Activated B cell treated with CpG ODN at 0.5 μM for 24 hours (primary cell): Measurements from ENCODE around the gene C17orf67. TPM values are rescaled to one million over a fixed set of nuclear protein-coding genes. Genes with fewer than 3 reads are reported as not detected.

Experiments used
- ATAC-seq: fragments of 200-7000 bp; cut with Tn5 transposase; one replicate; pipeline ENCODE4 v1.10.0; 2021; ENCODE audit warnings: low read depth, mild to moderate bottlenecking, moderate library complexity
- CTCF ChIA-PET: fragments of 350-600 bp; sonication (Branson Sonifier 250); formaldehyde crosslinking; loops from one replicate; lab custom pipeline; 2021; ENCODE audit warnings: antibody characterized with exemption; lab: Charles Lee
- POLR2A ChIA-PET: fragments of 350-600 bp; sonication (Branson Sonifier 250); formaldehyde crosslinking; loops from one replicate; lab custom pipeline; 2021; ENCODE audit warnings: antibody characterized with exemption; lab: Charles Lee
- DNase-seq: peaks from one replicate; pipeline ENCODE4 v3.0.0; 2022
- H3K27ac Mint-ChIP-seq: one replicate; pipeline ENCODE4 v1.8.0; 2020; ENCODE audit warnings: mixed read lengths
- H3K27me3 Mint-ChIP-seq: one replicate; pipeline ENCODE4 v1.8.0; 2021; ENCODE audit warnings: mixed read lengths
- H3K36me3 Mint-ChIP-seq: one replicate; pipeline ENCODE4 v1.8.0; 2021; ENCODE audit warnings: low read depth, mixed read lengths
- H3K4me1 Mint-ChIP-seq: one replicate; pipeline ENCODE4 v1.8.0; 2021; ENCODE audit warnings: mixed read lengths
- H3K4me3 Mint-ChIP-seq: one replicate; pipeline ENCODE4 v1.8.0; 2020; ENCODE audit warnings: mild to moderate bottlenecking, mixed read lengths
- H3K9me3 Mint-ChIP-seq: one replicate; pipeline ENCODE4 v1.8.0; 2020; ENCODE audit warnings: mixed read lengths
- CTCF ChIP-seq: fragments of 200-600 bp; IDR thresholded peaks from one replicate; pipeline ENCODE4 v1.8.0; 2022; ENCODE audit warnings: antibody characterized with exemption, mild to moderate bottlenecking
- intact Hi-C: fragments of 100-400 bp; cut with micrococcal nuclease; formaldehyde crosslinking; loops from one replicate; pipeline ENCODE4 v1.15.1; 2024
- total RNA-seq: library from RNA; stranded (reverse); gene quantifications from 2 replicates; pipeline ENCODE4 v1.2.3, GENCODE V29; 2022

The C17orf67 gene
- total RNA-seq, 1 donor from 2014 or later, result 4.0 TPM

- no peak for TF ChIP-seq CTCF
- intact Hi-C loops, result no loop called here
- Mint-ChIP-seq H3K4me1 (no peaks in the 10 kb centered on the region), H3K4me3 (no peak overlapping the region), H3K9me3 (no peaks in the 10 kb centered on the region), H3K27ac (no peak overlapping the region), H3K27me3 (no peaks in the 10 kb centered on the region), H3K36me3 (peaks cover 2% of the 10 kb centered on the region)
- no peak for DNase-seq
- CTCF ChIA-PET, result no interaction called here
- no peak for ATAC-seq
- POLR2A ChIA-PET, result no interaction called here
These were observed 34.8 kb downstream of the C17orf67 start for GRCh38 chr17:56798916-56799315.

- TF ChIP-seq CTCF, result no peak
- Mint-ChIP-seq H3K27me3 (no peaks in the 10 kb centered on the region), H3K4me3 (no peak overlapping the region), H3K4me1 (no peaks in the 10 kb centered on the region), H3K36me3 (peaks cover 2% of the 10 kb centered on the region), H3K9me3 (no peaks in the 10 kb centered on the region), H3K27ac (no peak overlapping the region)
- ChIA-PET POLR2A (no interaction called here), CTCF (no interaction called here)
- ATAC-seq (no peak), DNase-seq (no peak)
- intact Hi-C loops, result no loop called here
These were observed 37.2 kb downstream of the C17orf67 start for GRCh38 chr17:56796536-56796935.

GRCh38 chr17:56795221-56795865 is 38.4 kb downstream of the C17orf67 start:
- intact Hi-C loops, result no loop called here
- no peaks in the 10 kb centered on the region for H3K27me3 Mint-ChIP-seq
- peaks cover 2% of the 10 kb centered on the region for H3K36me3 Mint-ChIP-seq
- no peaks in the 10 kb centered on the region for H3K9me3 Mint-ChIP-seq
- CTCF ChIA-PET, result no interaction called here
- no peak overlapping the region for H3K27ac Mint-ChIP-seq
- no peak overlapping the region for H3K4me3 Mint-ChIP-seq
- no peak for ATAC-seq
- no peak for DNase-seq
- no peaks in the 10 kb centered on the region for H3K4me1 Mint-ChIP-seq
- TF ChIP-seq CTCF, result no peak
- POLR2A ChIA-PET, result no interaction called here

GRCh38 chr17:56793957-56794356 is 39.8 kb downstream of the C17orf67 start:
- no peak overlapping the region for H3K27ac Mint-ChIP-seq
- no peak for DNase-seq
- intact Hi-C loops, result no loop called here
- ATAC-seq, result no peak
- ChIA-PET POLR2A (no interaction called here), CTCF (interaction anchor here (0.8 to 1.1 kb wide), 3 partner anchors 13 to 26 kb away, joined by 3 read pairs; no protein-coding TSS in a partner anchor)
- H3K4me3 Mint-ChIP-seq, result no peak overlapping the region
- peaks cover 2% of the 10 kb centered on the region for H3K36me3 Mint-ChIP-seq
- no peaks in the 10 kb centered on the region for H3K9me3 Mint-ChIP-seq
- H3K27me3 Mint-ChIP-seq, result no peaks in the 10 kb centered on the region
- TF ChIP-seq CTCF, result no peak
- no peaks in the 10 kb centered on the region for H3K4me1 Mint-ChIP-seq

GRCh38 chr17:56793531-56793930 is 40.2 kb downstream of the C17orf67 start:
- intact Hi-C loops, result no loop called here
- Mint-ChIP-seq H3K27me3 (no peaks in the 10 kb centered on the region), H3K4me1 (no peaks in the 10 kb centered on the region), H3K36me3 (peaks cover 2% of the 10 kb centered on the region), H3K4me3 (no peak overlapping the region), H3K27ac (no peak overlapping the region), H3K9me3 (no peaks in the 10 kb centered on the region)
- ChIA-PET POLR2A (no interaction called here), CTCF (interaction anchor here (0.8 to 1.1 kb wide), 2 partner anchors 14 to 26 kb away, joined by 3 read pairs; no protein-coding TSS in a partner anchor)
- no peak for ATAC-seq
- TF ChIP-seq CTCF, result no peak
- no peak for DNase-seq
